ENCODE data around the gene CAND2. TPM values are rescaled to one million over a fixed set of nuclear protein-coding genes. Genes with fewer than 3 reads are reported as not detected.
A peak's percentile ranks its signal among the peaks of the same experiment; 100 is the strongest.
"Not testable (repeated sequence)": the region's sequence is repeated elsewhere in the genome, so short reads cannot be mapped to it uniquely, and the experiment has no call there.

CAND2 gene
- total RNA-seq, 2 donors from 2014 or later: 3.6 to 6.6 TPM

DNA sequence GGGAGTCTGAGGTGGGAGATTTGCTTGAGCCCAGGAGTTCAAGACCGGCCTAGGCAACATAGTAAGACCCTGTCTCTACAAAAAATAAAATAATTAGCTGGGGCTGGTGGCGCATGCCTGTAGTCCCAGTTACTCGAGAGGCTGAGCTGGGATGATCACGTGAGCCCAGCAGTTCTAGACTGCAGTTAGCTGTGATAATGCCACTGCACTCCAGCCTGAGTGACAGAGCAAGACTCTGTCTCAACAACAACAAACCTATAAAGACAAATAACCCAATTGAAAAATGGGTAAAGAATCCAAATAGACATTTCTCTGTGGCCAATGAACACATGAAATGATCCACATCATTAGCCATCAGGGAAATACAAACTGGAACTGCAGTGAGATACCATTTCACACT lies 46.0 kb downstream of the CAND2 start:
- DNase-seq (no peak), ATAC-seq (no peak)
- intact Hi-C loops (cut with DNase I): no loop called here
- Histone ChIP-seq H3K36me3 (replicated peaks in 1 of 2; ENCODE audit: insufficient read depth in 1 of 2, low read depth in 2 of 2) (peaks cover 0 to 5% of the 10 kb centered on the region in 2 donors), H3K27ac (no peak overlapping the region), H3K4me3 (no peak overlapping the region), H3K27me3 (no peaks in the 10 kb centered on the region), H3K4me1 (peaks cover 53% of the 10 kb centered on the region), H3K9me3 (no peaks in the 10 kb centered on the region)
- WGBS, 2 donors: 81 to 83% methylated on average over 4 of the region's 4 CpGs
- no peak for TF ChIP-seq POLR2A (IDR thresholded peaks at IDR 0.05)
- TF ChIP-seq, protein P1, sequence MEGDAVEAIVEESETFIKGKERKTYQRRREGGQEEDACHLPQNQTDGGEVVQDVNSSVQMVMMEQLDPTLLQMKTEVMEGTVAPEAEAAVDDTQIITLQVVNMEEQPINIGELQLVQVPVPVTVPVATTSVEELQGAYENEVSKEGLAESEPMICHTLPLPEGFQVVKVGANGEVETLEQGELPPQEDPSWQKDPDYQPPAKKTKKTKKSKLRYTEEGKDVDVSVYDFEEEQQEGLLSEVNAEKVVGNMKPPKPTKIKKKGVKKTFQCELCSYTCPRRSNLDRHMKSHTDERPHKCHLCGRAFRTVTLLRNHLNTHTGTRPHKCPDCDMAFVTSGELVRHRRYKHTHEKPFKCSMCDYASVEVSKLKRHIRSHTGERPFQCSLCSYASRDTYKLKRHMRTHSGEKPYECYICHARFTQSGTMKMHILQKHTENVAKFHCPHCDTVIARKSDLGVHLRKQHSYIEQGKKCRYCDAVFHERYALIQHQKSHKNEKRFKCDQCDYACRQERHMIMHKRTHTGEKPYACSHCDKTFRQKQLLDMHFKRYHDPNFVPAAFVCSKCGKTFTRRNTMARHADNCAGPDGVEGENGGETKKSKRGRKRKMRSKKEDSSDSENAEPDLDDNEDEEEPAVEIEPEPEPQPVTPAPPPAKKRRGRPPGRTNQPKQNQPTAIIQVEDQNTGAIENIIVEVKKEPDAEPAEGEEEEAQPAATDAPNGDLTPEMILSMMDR (IDR thresholded peaks at IDR 0.05): no peak

DNA sequence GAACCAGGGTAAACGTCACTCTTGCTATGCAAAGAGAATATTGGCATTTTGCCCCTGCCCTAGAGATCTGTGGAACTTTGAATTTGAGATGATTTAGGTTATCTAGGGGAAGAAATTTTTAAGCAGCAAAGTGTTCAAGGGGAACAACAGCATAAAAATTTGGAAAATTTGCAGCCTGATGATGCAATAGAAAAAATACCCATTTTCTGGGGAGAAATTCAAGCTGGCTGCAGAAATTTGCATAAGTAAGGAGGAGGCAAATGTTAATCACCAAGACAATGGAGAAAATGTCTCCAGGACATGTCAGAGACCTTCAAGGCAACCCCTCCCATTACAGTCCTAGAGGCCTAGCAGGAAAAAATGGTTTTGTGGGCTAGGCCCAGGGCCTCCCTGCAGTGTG lies 49.3 kb downstream of the CAND2 start:
- no peak for DNase-seq
- no peak for ATAC-seq
- Histone ChIP-seq H3K4me1 (peaks cover 26% of the 10 kb centered on the region), H3K4me3 (no peak overlapping the region), H3K36me3 (replicated peaks in 1 of 2; ENCODE audit: insufficient read depth in 1 of 2, low read depth in 2 of 2) (no peaks in the 10 kb centered on the region), H3K27ac (peak overlapping the region in 2 of 4 donors; percentile 50 to 76), H3K27me3 (no peaks in the 10 kb centered on the region), H3K9me3 (no peaks in the 10 kb centered on the region)
- intact Hi-C loops (cut with DNase I): no loop called here
- WGBS, 2 donors: 14 to 19% methylated on average over 1 of the region's 1 CpG
- no peak for TF ChIP-seq POLR2A (IDR thresholded peaks at IDR 0.05)
- TF ChIP-seq, protein P1 (IDR thresholded peaks at IDR 0.05): no peak

DNA sequence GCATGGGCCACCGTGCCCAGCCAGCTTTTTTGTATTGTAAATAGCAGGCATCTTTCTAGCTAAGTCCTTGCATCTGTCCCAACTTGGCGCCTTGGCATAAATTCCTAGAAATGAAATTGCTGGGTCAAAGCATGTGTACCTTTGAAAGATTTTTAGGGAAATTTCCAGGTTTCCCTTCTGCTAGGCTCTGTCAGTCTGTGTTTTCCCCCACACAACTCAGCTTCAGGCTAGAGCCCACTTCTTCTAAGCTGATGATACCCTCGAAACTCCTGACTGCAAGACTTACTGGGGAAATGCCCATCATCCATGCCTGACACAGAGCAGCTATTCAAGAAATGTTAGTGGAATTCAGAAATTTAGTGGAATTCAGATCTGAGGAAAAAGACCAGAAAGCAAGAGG lies 55.7 kb downstream of the CAND2 start:
- H3K4me3 ChIP-seq: no peak overlapping the region
- ATAC-seq (no peak), DNase-seq (no peak)
- H3K9me3 ChIP-seq: no peaks in the 10 kb centered on the region
- H3K4me1 ChIP-seq: peaks cover 8% of the 10 kb centered on the region
- TF ChIP-seq, protein P1 (IDR thresholded peaks at IDR 0.05): no peak
- no peak for TF ChIP-seq POLR2A (IDR thresholded peaks at IDR 0.05)
- 83% methylated on average over 3 of the region's 3 CpGs for WGBS, 2 donors
- H3K27me3 ChIP-seq: no peaks in the 10 kb centered on the region
- no peak overlapping the region for H3K27ac ChIP-seq
- intact Hi-C loops (cut with DNase I): no loop called here
- no peaks in the 10 kb centered on the region for H3K36me3 ChIP-seq (replicated peaks in 1 of 2; ENCODE audit: insufficient read depth in 1 of 2, low read depth in 2 of 2)

DNA sequence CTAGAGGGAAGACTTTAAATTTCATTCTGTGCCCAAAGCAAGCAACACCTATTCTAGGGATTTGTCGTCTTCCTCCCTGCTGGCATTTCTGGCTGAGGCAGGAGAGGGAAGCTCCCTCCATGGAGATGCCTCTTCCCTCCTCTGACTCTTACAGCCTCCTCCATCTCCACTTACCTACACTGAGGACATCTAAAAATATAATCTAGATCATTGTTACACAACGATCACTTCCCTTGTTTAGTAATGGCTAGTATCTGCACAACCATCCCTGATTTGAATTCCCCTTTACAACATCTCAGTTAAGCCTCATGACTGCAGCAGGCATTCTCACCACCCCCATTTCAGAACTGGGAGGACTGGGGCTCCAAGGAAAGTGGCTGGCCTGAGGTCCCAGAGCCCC lies 57.4 kb downstream of the CAND2 start:
- intact Hi-C loops (cut with DNase I); H3K36me3 ChIP-seq (replicated peaks in 1 of 2; ENCODE audit: insufficient read depth in 1 of 2, low read depth in 2 of 2); ATAC-seq; H3K4me3 ChIP-seq; H3K27ac ChIP-seq; DNase-seq; H3K9me3 ChIP-seq; H3K27me3 ChIP-seq; H3K4me1 ChIP-seq: not testable (repeated sequence)
- 71 to 74% methylated on average over 2 of the region's 2 CpGs for WGBS, 2 donors

DNA sequence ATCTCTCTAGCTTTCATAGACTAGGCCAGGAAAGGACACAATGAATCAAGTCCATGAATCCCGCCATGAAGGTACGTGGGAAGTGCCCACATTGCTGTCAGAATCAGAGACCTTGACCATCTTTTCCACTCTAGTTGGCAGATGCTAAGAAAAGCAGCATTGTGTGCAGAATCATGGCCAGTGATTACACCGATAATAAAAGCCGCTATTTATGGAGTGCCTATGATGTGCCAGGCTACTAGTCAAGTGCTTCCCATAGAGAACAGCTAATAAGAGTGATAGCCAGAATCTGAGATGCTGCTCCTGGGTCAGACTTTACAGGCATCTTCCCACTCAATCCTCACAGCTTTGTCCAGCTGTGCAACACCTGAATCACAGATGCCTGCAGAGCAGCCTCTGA lies 58.1 kb downstream of the CAND2 start:
- ATAC-seq (no peak), DNase-seq (no peak)
- no peaks in the 10 kb centered on the region for H3K4me1 ChIP-seq
- intact Hi-C loops (cut with DNase I): no loop called here
- no peak for TF ChIP-seq POLR2A (IDR thresholded peaks at IDR 0.05)
- TF ChIP-seq, protein P1 (IDR thresholded peaks at IDR 0.05): no peak
- no peaks in the 10 kb centered on the region for H3K9me3 ChIP-seq
- no peak overlapping the region for H3K27ac ChIP-seq
- no peaks in the 10 kb centered on the region for H3K27me3 ChIP-seq
- 62 to 66% methylated on average over 4 of the region's 4 CpGs for WGBS, 2 donors
- no peaks in the 10 kb centered on the region for H3K36me3 ChIP-seq (replicated peaks in 1 of 2; ENCODE audit: insufficient read depth in 1 of 2, low read depth in 2 of 2)
- H3K4me3 ChIP-seq: no peak overlapping the region

Data from body of pancreas (tissue), 4 donors.